Heart left ventricle (tissue), 16 donors: ENCODE results near the gene ANKRD11. TPM values are rescaled to one million over a fixed set of nuclear protein-coding genes. Genes with fewer than 3 reads are reported as not detected.

Experiments used
- ATAC-seq, 4 donors: fragments of 200-7000 bp; cut with Tn5 transposase; one replicate each; pipeline ENCODE4 v1.9.1; 2020 to 2022; ENCODE audit warnings: moderate library complexity in 4 of 4, mild to moderate bottlenecking in 3 of 4, moderate number of reproducible peaks in 1 of 4
- DNase-seq, 5 donors: peaks; one replicate each; pipeline ENCODE4 v3.0.0-alpha.2; 2020
- H3K27ac ChIP-seq, 12 donors: fragments of 200-600 bp; sonication (generic) in 4 of 12; one replicate each; pipeline versions ENCODE4 v1.5.0 to v1.8.0; 2016 to 2022; ENCODE audit warnings: mild to moderate bottlenecking in 2 of 12
- H3K27me3 ChIP-seq, 9 donors: fragments of 200-600 bp; sonication (generic) in 2 of 9; one replicate each; pipeline versions ENCODE4 v1.5.1 to v1.8.0; 2016 to 2022; ENCODE audit warnings: mild to moderate bottlenecking in 3 of 9
- H3K36me3 ChIP-seq, 9 donors: fragments of 200-600 bp; sonication (generic) in 2 of 9; one replicate each; pipeline versions ENCODE4 v1.5.0 to v1.8.0; 2018 to 2022; ENCODE audit warnings: mild to moderate bottlenecking in 2 of 9
- H3K4me1 ChIP-seq, 12 donors: fragments of 200-600 bp; sonication (generic) in 4 of 12; one replicate each; pipeline versions ENCODE4 v1.5.0 to v1.8.0; 2016 to 2022; ENCODE audit warnings: mild to moderate bottlenecking in 3 of 12
- H3K4me3 ChIP-seq, 12 donors: fragments of 200-600 bp; sonication (generic) in 4 of 12; one replicate each; pipeline versions ENCODE4 v1.5.0 to v1.8.0; 2017 to 2022; ENCODE audit warnings: mild to moderate bottlenecking in 9 of 12, moderate library complexity in 4 of 12
- H3K9me3 ChIP-seq, 12 donors: fragments of 200-600 bp; sonication (generic) in 4 of 12; one replicate each; pipeline versions ENCODE4 v1.5.0 to v1.8.0; 2016 to 2022; ENCODE audit warnings: mild to moderate bottlenecking in 1 of 12
- POLR2A ChIP-seq, 2 donors: fragments of 450-650 bp; IDR thresholded peaks; one replicate each; pipeline ENCODE4 v1.6.1; 2017; ENCODE audit warnings: antibody characterized with exemption in 2 of 2, mild to moderate bottlenecking in 2 of 2, moderate library complexity in 2 of 2
- WGBS, 4 donors: extraction: QIAGEN DNeasy Blood & Tissue Kit in 2 of 4; methylation state at CpG; one replicate each; pipeline versions ENCODE4 v1.1.5 to v1.1.7; 2013 to 2018; 5-methylcytosine and 5-hydroxymethylcytosine counted together
- intact Hi-C, 10 donors: fragments of 100-400 bp; cut with DNase I; formaldehyde crosslinking; loops; one replicate each; pipeline versions ENCODE4 v1.11.1 to v1.14.2; 2022
- polyA plus RNA-seq, 2 donors: library from polyadenylated mRNA; stranded (reverse); fragments of 200-250 nt; gene quantifications; one replicate each; pipeline ENCODE4 v1.2.3, GENCODE V29; 2013
- total RNA-seq, 9 donors: library from RNA; depleted of rRNA in 2 of 9; stranded (reverse); fragments of >200 nt in 2 of 9; fragmentation: NEBNext Ultra II Directional in 3 of 9; extraction: Animal tissue kit (Norgen Biotek cat#: 25700) in 3 of 9; gene quantifications; one replicate each; pipeline versions ENCODE4 v1.1.0 to v1.2.4, GENCODE V29; 2016 to 2023
- TF ChIP-seq, protein P1 (sequence below), 12 donors: fragments of 200-600 bp; sonication (generic) in 4 of 12; IDR thresholded peaks; one replicate each; pipeline versions ENCODE4 v1.5.0 to v1.8.0; 2018 to 2022; ENCODE audit warnings: antibody characterized with exemption in 12 of 12, mild to moderate bottlenecking in 5 of 12
- donor health status: ischemic (EF 13 %, LVEDD 7.1; RV severe dilation, severe dysfunction).
- donor health status: healthy with polysubstance abuse.
- donor health status: DM: no; HTN: yes; CAD: no.
- donor health status: DM: no; HTN: no; CAD: no.
- donor health status: ischemic (EF 25% LVEDD 6.9; RV normal size, moderate dysfunction).
- donor health status: ischemic (EF 25% LVEDD 5.7; RV mildly dilated, moderate dysfunction).
- donor health status: healthy.
- donor health status: DM: yes; HTN: yes; CAD: no.
- donor health status: ischemic (EF 35%, LVEDD 5.7; RV mildly dilated, moderate dysfunction).
- donor health status: nonischemic (EF 11% LVEDD 7.7; RV severe dilation, severe dysfunction).
- donor health status: DM: yes; HTN: yes; CAD: no.
- donor health status: PGD.
- donor health status: ischemic (EF 29% LVEDD 5.4; RV normal size, mild dysfunction).
- donor health status: nonischemic (EF 23%, LVEDD 6.1; RV moderate dilation, normal function).

ANKRD11 gene
- total and polyA plus RNA-seq, 11 donors, result 53.6 to 123 (median 67.7) TPM

DNA sequence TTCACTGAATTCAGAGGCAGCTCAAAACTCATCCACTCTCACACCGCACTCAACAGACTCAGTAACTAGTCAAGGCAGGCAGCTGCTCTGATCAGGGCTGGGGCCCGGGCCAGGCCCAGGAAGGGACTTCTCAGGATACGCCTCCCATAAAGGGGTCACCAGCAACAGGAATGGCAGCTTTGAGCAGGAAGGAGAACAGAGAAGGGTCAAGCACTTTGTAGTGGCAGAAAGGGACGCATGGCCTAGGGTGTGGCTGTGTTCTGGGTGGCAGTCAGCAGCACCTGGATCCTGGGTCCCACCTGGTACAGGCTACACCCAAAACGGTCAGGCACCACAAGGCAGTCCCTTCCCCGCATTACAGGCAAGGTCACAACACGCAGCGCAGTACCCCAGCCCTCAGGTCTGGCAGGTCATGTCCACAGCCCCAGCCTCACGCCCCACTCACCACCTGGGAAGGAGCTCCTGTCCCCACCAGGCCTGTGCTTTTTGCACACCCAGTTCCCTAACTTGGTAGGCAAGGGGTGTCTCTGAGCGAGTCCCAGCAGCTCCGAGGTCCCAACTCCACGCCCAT, 173.2 kb downstream of the ANKRD11 start:
- peak in 3 of 5 donors; percentile 17 to 58 (median 25) for DNase-seq
- intact Hi-C loops, result loop anchor here in 1 of 10 donors (5.0 kb wide), 1 partner anchor 190 kb away; the partner anchor contains the start of gene SPG7
- TF ChIP-seq, protein P1, sequence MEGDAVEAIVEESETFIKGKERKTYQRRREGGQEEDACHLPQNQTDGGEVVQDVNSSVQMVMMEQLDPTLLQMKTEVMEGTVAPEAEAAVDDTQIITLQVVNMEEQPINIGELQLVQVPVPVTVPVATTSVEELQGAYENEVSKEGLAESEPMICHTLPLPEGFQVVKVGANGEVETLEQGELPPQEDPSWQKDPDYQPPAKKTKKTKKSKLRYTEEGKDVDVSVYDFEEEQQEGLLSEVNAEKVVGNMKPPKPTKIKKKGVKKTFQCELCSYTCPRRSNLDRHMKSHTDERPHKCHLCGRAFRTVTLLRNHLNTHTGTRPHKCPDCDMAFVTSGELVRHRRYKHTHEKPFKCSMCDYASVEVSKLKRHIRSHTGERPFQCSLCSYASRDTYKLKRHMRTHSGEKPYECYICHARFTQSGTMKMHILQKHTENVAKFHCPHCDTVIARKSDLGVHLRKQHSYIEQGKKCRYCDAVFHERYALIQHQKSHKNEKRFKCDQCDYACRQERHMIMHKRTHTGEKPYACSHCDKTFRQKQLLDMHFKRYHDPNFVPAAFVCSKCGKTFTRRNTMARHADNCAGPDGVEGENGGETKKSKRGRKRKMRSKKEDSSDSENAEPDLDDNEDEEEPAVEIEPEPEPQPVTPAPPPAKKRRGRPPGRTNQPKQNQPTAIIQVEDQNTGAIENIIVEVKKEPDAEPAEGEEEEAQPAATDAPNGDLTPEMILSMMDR (IDR thresholded peaks at IDR 0.05), result no peak
- TF ChIP-seq POLR2A (IDR thresholded peaks at IDR 0.05), result no peak
- ATAC-seq, result no peak
- H3K36me3 ChIP-seq, result peaks cover 0 to 21% (median 10%) of the 10 kb centered on the region in 9 donors
- peak overlapping the region in 10 of 12 donors; percentile 19 to 83 (median 60) for H3K27ac ChIP-seq
- WGBS, 4 donors, result 82 to 86% (median 83%) methylated on average over 11 to 12 of the region's 12 CpGs
- H3K9me3 ChIP-seq, result no peaks in the 10 kb centered on the region
- no peaks in the 10 kb centered on the region for H3K27me3 ChIP-seq
- no peak overlapping the region for H3K4me3 ChIP-seq
- H3K4me1 ChIP-seq, result peaks cover 28 to 95% (median 78%) of the 10 kb centered on the region in 12 donors

DNA sequence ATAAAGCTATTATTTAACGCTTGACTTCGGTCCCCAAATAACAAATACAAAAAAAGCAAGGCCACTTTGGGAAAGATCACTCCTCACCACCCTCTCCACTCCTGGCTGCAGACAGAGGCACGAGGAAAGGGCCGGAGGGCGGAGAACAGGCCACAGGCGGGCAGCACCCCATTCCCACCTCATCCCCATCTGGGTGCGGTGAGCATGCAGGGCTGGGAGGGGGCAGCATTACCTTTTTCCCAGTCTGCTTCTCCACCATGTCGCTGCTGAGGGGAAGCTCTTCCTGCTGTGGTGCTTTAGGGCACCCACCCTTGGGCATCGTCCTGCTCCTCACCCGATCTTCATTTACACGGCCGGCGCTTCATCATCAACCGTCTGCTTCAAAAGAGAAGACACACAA, 173.7 kb downstream of the ANKRD11 start:
- Histone ChIP-seq H3K36me3 (peaks cover 0 to 26% (median 12%) of the 10 kb centered on the region in 9 donors), H3K4me1 (peaks cover 24 to 95% (median 74%) of the 10 kb centered on the region in 12 donors), H3K27me3 (no peaks in the 10 kb centered on the region), H3K4me3 (peak overlapping the region in 1 of 12 donors; percentile 7), H3K9me3 (no peaks in the 10 kb centered on the region), H3K27ac (peak overlapping the region in 11 of 12 donors; percentile 36 to 83 (median 56))
- DNase-seq, result peak in 2 of 5 donors; percentile 12 to 23
- intact Hi-C loops, result loop anchor here in 1 of 10 donors (5.0 kb wide), 1 partner anchor 191 kb away; the partner anchor contains the start of gene SPG7
- no peak for ATAC-seq
- WGBS, 4 donors, result 70 to 73% (median 72%) methylated on average over 13 to 14 of the region's 14 CpGs
- TF ChIP-seq POLR2A (IDR thresholded peaks at IDR 0.05), result no peak
- TF ChIP-seq, protein P1 (IDR thresholded peaks at IDR 0.05), result no peak

DNA sequence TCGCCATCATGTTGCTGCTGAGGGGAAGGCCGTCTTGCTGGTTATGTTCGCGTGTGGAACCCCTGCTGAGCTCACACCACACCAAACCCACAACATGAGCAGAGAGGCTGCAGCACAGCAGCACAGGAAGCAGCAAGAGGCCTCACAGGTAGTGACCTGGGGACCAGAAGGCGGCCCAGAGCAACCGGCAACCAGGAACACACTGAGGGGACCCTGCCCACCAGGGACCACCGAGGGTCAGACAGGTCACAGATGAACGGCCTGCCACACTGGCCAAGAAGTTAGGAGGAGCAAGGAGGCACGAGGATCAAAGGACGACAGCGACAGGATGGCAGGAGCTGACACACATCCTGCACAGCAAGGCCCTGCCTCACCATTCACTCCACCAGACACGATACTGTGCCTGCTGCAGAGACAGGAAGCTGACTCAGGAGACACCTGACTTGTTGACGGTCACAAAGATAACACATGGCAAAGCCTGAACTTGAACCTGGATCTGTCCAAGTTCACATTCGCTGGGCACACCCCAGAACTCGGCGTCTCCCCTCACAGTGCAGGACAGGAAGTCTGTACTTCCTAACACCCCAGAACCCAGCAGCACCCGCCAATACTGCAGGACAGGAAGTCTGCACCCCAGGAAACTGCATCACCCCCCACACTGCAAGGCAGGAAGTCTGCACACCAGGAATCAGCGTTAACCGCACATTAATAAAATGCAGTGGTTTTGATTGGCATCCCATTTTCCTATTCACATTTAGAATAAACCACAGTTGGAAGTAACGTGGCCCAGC, 174.4 kb downstream of the ANKRD11 start:
- Histone ChIP-seq H3K27ac (peak overlapping the region in 11 of 12 donors; percentile 36 to 83 (median 63)), H3K9me3 (no peaks in the 10 kb centered on the region), H3K36me3 (peaks cover 0 to 29% (median 18%) of the 10 kb centered on the region in 9 donors), H3K27me3 (no peaks in the 10 kb centered on the region), H3K4me1 (peaks cover 23 to 89% (median 66%) of the 10 kb centered on the region in 12 donors), H3K4me3 (peak overlapping the region in 1 of 12 donors; percentile 20)
- no peak for TF ChIP-seq POLR2A (IDR thresholded peaks at IDR 0.05)
- TF ChIP-seq, protein P1 (IDR thresholded peaks at IDR 0.05), result no peak
- WGBS, 4 donors, result 37 to 52% (median 45%) methylated on average over 11 to 20 of the region's 20 CpGs
- DNase-seq (peak; percentile 57 to 80 (median 67)), ATAC-seq (peak; percentile 22 to 72 (median 50))
- intact Hi-C loops, result loop anchor here in 1 of 10 donors (5.0 kb wide), 1 partner anchor 191 kb away; the partner anchor contains the start of gene SPG7

DNA sequence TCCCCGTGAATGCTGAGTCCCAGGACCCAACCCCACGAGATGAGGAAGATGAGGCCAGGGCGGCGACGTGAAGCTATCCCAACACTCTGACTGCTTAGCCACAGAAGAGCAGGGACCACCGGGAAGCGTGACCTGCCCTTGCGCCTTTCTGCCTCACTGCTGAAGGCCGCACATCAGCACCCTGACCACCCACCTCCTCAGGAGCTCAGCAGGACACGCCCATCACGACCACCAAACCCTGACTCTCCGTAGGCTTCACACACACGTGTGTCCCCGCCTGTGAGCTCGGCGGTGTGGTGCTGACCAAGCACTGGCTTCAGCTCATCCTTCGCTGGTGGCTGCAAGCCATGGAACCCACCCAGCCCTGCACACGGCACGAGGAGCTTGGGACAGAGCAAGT, 175.1 kb downstream of the ANKRD11 start:
- Histone ChIP-seq H3K27ac (peak overlapping the region in 9 of 12 donors; percentile 47 to 83 (median 63)), H3K36me3 (peaks cover 0 to 36% (median 18%) of the 10 kb centered on the region in 9 donors), H3K9me3 (no peaks in the 10 kb centered on the region), H3K27me3 (no peaks in the 10 kb centered on the region), H3K4me3 (peak overlapping the region in 1 of 12 donors; percentile 20), H3K4me1 (peaks cover 15 to 82% (median 59%) of the 10 kb centered on the region in 12 donors)
- DNase-seq (peak in 2 of 5 donors; percentile 23 to 27), ATAC-seq (no peak)
- WGBS, 4 donors, result 78 to 83% (median 79%) methylated on average over 15 to 19 of the region's 19 CpGs
- TF ChIP-seq, protein P1 (IDR thresholded peaks at IDR 0.05), result no peak
- no peak for TF ChIP-seq POLR2A (IDR thresholded peaks at IDR 0.05)
- intact Hi-C loops, result loop anchor here in 1 of 10 donors (5.0 kb wide), 1 partner anchor 192 kb away; the partner anchor contains the start of gene SPG7
